Endodermal cell (in vitro differentiated cells): ENCODE results near the gene FCHO1. TPM values are rescaled to one million over a fixed set of nuclear protein-coding genes. Genes with fewer than 3 reads are reported as not detected.

Source experiments
- DNase-seq: peaks from one replicate; pipeline ENCODE4 v3.0.0-alpha.2; 2017
- H3K27ac ChIP-seq: 2 replicates; pipeline ENCODE4 v1.5.1; 2013; ENCODE audit warnings: mild to moderate bottlenecking, low read depth, low read length, moderate library complexity
- H3K27me3 ChIP-seq: 2 replicates; pipeline ENCODE4 v1.6.1; 2013; ENCODE audit warnings: mild to moderate bottlenecking, low read length, moderate library complexity; ENCODE audit not compliant: insufficient read depth, control insufficient read depth, poor library complexity, severe bottlenecking
- H3K36me3 ChIP-seq: 2 replicates; pipeline ENCODE4 v1.7.0; 2013; ENCODE audit warnings: mild to moderate bottlenecking, low read length, moderate library complexity; ENCODE audit not compliant: control insufficient read depth, insufficient read depth
- H3K4me1 ChIP-seq: one replicate; pipeline ENCODE4 v1.7.0; 2013; ENCODE audit warnings: low read length; ENCODE audit not compliant: control insufficient read depth, insufficient read depth
- H3K4me3 ChIP-seq: 2 replicates; pipeline ENCODE4 v1.5.1; 2013; ENCODE audit warnings: mild to moderate bottlenecking, low read length, moderate library complexity
- H3K9ac ChIP-seq: 2 replicates; pipeline ENCODE4 v1.6.1; 2013; ENCODE audit warnings: mild to moderate bottlenecking, low read length, moderate library complexity; ENCODE audit not compliant: poor library complexity, severe bottlenecking; ENCODE audit errors: extremely low read depth
- H3K9me3 ChIP-seq: 2 replicates; pipeline ENCODE4 v1.6.1; 2013; ENCODE audit warnings: mild to moderate bottlenecking, low read length, moderate library complexity; ENCODE audit not compliant: control insufficient read depth
- H3K27ac Mint-ChIP-seq: 2 replicates; pipeline ENCODE4 v1.8.0; 2020; ENCODE audit warnings: mixed read lengths
- H3K27me3 Mint-ChIP-seq: 2 replicates; pipeline ENCODE4 v1.8.0; 2021; ENCODE audit warnings: mild to moderate bottlenecking, mixed read lengths; ENCODE audit not compliant: insufficient read depth
- H3K36me3 Mint-ChIP-seq: 2 replicates; pipeline ENCODE4 v1.8.0; 2020; ENCODE audit warnings: low read depth, mixed read lengths
- H3K4me1 Mint-ChIP-seq: 2 replicates; pipeline ENCODE4 v1.8.0; 2020; ENCODE audit warnings: mixed read lengths
- H3K4me3 Mint-ChIP-seq: 2 replicates; pipeline ENCODE4 v1.8.0; 2020; ENCODE audit warnings: mild to moderate bottlenecking, moderate library complexity, mixed read lengths
- H3K9me3 Mint-ChIP-seq: 2 replicates; pipeline ENCODE4 v1.8.0; 2020; ENCODE audit warnings: mild to moderate bottlenecking, mixed read lengths
- CTCF ChIP-seq: fragments of 200-600 bp; sonication (generic); conservative IDR thresholded peaks from 2 replicates; pipeline ENCODE4 v1.5.0; 2021; ENCODE audit warnings: antibody characterized with exemption, mild to moderate bottlenecking
- WGBS, 2 experiments: methylation state at CpG; one replicate each; pipeline versions ENCODE4 v1.1.5 to v1.1.7; 2013; ENCODE audit warnings: missing lambda C conversion rate in 2 of 2, mixed read lengths in 1 of 2; ENCODE audit not compliant: insufficient coverage in 1 of 2, insufficient read length in 1 of 2; 5-methylcytosine and 5-hydroxymethylcytosine counted together
- total RNA-seq, 2 donors: library from RNA; stranded (reverse); fragmentation: NEBNext Ultra II Directional in 1 of 2; extraction: Animal tissue kit (Norgen Biotek cat#: 25700) in 1 of 2; gene quantifications; 2 replicates in 1 of 2; 3 replicates in 1 of 2; pipeline ENCODE4 v1.2.1, GENCODE V29; 2021

The FCHO1 gene
- total RNA-seq, 2 donors from 2014 or later = 8.5 to 10.2 TPM

GRCh38 chr19:17837972-17838371, 86.7 kb downstream of the FCHO1 start:
- TF ChIP-seq CTCF = no peak
- 92 to 96% methylated on average over 5 to 7 of the region's 7 CpGs for WGBS, 2 experiments

More at GRCh38 chr19:17837972-17838371, 86.7 kb downstream of the FCHO1 start:
- H3K4me3 ChIP-seq = no peak overlapping the region
- Mint-ChIP-seq H3K9me3 (no peaks in the 10 kb centered on the region), H3K27ac (no peak overlapping the region), H3K4me3 (no peak overlapping the region), H3K27me3 (peaks cover 50% of the 10 kb centered on the region), H3K36me3 (no peaks in the 10 kb centered on the region), H3K4me1 (peaks cover 8% of the 10 kb centered on the region)
- H3K9ac ChIP-seq = no peak overlapping the region
- H3K9me3 ChIP-seq = no peaks in the 10 kb centered on the region
- H3K27me3 ChIP-seq = peaks cover 31% of the 10 kb centered on the region
- no peak for DNase-seq
- H3K27ac ChIP-seq = no peak overlapping the region
- peaks cover 5% of the 10 kb centered on the region for H3K4me1 ChIP-seq
- no peaks in the 10 kb centered on the region for H3K36me3 ChIP-seq

Other genes starting within 250 kb of the FCHO1 start
- gene PGLS, start 239.8 kb upstream of the FCHO1 start, total RNA-seq = 100 to 1,000 TPM; 121 to 132 TPM
- 10 to 100 TPM; 61.2 to 68.3 TPM for gene COLGALT1, start 195.8 kb upstream of the FCHO1 start, total RNA-seq
- gene UNC13A, start 63.1 kb upstream of the FCHO1 start, total RNA-seq = 10 to 100 TPM in 1 of 2 donors, 1 to 10 TPM in 1; 5.6 to 10.7 TPM
- gene MAP1S, start 32.0 kb upstream of the FCHO1 start, total RNA-seq = 10 to 100 TPM; 90.2 to 96.7 TPM
- gene B3GNT3, start 43.7 kb downstream of the FCHO1 start, total RNA-seq = 1 to 10 TPM in 1 of 2 donors, under 1 TPM in 1; 0.70 to 1.2 TPM
- under 1 TPM in 1 of 2 donors, not detected in 1; 0.80 TPM for gene INSL3, start 70.0 kb downstream of the FCHO1 start, total RNA-seq
- 1 to 10 TPM; 2.8 to 3.2 TPM for gene JAK3, start 96.5 kb downstream of the FCHO1 start, total RNA-seq
- gene RPL18A, start 108.4 kb downstream of the FCHO1 start, total RNA-seq = 1,000 to 10,000 TPM; 1,886 to 2,166 TPM
- under 1 TPM in 1 of 2 donors, not detected in 1; 0.15 TPM for gene SLC5A5, start 120.5 kb downstream of the FCHO1 start, total RNA-seq
- gene CCDC124, start 181.5 kb downstream of the FCHO1 start, total RNA-seq = 100 to 1,000 TPM; 129 to 143 TPM
- gene KCNN1, start 215.6 kb downstream of the FCHO1 start, total RNA-seq = 1 to 10 TPM; 5.8 to 8.2 TPM